NB4 (cell line): ENCODE measurements around the gene KAZN.

ENCODE experiments used
- MYC ChIP-seq: IDR thresholded peaks from 2 replicates; pipeline ENCODE4 v1.6.1; 2011; ENCODE audit warnings: low read depth, low read length
- POLR2A ChIP-seq: IDR thresholded peaks from 2 replicates; pipeline ENCODE4 v1.6.1; 2011; ENCODE audit warnings: mild to moderate bottlenecking; ENCODE audit not compliant: insufficient read length; ENCODE audit errors: extremely low read depth
- TF ChIP-seq, protein P1 (sequence below): IDR thresholded peaks from one replicate; pipeline ENCODE4 v1.5.1; 2012; ENCODE audit warnings: low read depth, low read length
- TF ChIP-seq, protein P2 (sequence below): IDR thresholded peaks from 2 replicates; pipeline ENCODE4 v1.6.1; 2011; ENCODE audit warnings: low read depth, low read length

DNA sequence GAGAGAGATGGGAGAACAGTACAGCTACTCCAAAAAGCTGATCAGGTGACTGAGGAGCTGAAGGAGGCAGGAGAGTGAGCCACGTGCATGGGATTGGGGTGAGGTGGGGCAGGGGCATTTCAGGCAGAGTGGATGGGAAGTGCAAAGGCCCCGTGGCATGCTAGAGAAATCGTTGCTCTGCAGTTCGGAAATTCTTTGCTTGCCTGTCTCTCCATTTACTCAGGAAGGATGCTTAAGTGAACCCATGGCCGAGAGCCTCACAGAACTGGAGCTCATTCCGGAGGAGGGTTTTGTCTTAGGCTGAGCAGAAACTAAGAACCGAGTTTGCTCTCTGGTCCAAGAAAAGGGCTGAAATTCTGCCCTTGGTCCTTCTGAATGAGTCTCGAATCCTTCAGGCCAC lies 415.3 kb downstream of the KAZN start:
- TF ChIP-seq, protein P1, sequence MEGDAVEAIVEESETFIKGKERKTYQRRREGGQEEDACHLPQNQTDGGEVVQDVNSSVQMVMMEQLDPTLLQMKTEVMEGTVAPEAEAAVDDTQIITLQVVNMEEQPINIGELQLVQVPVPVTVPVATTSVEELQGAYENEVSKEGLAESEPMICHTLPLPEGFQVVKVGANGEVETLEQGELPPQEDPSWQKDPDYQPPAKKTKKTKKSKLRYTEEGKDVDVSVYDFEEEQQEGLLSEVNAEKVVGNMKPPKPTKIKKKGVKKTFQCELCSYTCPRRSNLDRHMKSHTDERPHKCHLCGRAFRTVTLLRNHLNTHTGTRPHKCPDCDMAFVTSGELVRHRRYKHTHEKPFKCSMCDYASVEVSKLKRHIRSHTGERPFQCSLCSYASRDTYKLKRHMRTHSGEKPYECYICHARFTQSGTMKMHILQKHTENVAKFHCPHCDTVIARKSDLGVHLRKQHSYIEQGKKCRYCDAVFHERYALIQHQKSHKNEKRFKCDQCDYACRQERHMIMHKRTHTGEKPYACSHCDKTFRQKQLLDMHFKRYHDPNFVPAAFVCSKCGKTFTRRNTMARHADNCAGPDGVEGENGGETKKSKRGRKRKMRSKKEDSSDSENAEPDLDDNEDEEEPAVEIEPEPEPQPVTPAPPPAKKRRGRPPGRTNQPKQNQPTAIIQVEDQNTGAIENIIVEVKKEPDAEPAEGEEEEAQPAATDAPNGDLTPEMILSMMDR, result no peak
- TF ChIP-seq POLR2A (no peak), MYC (no peak)
- TF ChIP-seq, protein P2, sequence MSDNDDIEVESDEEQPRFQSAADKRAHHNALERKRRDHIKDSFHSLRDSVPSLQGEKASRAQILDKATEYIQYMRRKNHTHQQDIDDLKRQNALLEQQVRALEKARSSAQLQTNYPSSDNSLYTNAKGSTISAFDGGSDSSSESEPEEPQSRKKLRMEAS, result no peak
